Medulla oblongata (tissue), 1 donor: ENCODE measurements around the gene AFF4.
A peak's percentile ranks its signal among the peaks of the same experiment; 100 is the strongest.

Source experiments
- DNase-seq: peaks from one replicate; pipeline ENCODE4 v3.0.0-alpha.2; 2015; ENCODE audit errors: extremely low spot score

Gene AFF4

DNA sequence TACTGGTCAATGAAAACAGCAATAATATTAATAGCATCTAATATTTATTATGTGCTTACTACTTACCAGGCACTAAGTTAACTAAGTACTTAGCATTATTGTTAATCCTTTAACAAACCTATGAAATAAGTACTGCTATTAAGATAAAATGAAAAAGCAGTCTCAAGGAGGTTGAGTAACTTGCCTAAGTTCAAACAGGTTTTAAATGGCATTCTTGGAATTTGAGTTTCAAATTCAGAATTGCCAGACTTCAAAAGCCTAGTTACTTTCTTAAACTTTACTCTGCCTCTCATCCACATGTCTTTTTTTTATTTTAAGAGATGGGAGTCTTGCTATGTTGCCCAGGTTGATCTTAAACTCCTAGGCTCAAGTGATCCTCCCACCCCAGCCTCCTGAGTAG lies 73.9 kb downstream of the AFF4 start:
- no peak for DNase-seq

DNA sequence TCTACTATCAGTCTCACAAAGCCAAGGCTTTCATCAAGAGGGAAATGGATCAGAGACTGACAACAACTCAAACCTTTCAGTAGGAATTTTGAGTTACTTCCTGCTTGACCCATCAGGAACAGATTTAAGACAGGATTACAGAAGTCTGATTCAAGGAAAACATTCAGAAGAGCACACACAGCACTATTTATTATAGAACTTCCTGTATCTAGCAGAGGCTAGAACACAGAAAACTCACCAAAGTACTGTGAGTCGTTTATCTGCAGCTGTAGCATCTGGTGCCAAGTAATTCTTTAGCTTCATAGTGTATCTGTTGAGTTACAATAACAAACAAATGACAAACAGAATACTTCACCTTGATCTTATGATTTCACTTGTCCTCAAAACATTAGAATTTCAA lies 76.2 kb downstream of the AFF4 start:
- DNase-seq: peak; percentile 27

DNA sequence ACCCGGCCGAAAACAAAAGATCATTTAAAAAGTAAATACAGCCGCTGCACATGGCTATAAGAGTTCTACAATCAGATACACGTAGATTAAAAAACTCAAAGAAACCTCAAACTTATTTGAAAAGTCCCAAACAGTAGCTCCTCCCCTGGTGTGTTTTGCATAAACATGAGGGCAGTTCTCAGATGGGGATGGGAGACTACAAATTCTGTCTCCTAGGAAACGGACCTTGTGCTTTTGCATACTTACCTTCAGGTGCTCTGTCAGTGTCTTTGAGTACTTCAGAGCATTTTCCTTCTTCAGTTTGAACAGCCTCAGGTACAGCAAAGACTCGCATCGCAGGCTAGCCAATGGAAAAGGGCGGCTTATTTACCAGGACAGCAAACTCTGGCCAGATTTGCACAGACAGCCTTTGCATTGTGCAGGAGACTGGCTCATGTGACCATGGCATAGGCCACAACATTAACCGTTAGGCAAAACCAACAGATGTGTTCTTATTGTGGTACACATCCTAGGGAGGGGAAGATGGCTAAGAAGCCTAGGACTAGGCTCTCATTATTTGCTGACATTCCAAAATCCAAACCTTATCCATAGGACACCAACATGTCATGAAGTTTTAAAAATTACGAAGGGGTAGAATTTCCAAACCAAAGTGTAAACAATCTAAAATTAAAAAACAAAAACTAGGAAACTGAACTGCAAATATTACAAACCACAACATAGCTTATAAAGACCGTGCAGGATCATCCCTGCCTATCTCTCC lies 77.2 kb downstream of the AFF4 start:
- peak; percentile 38 for DNase-seq

DNA sequence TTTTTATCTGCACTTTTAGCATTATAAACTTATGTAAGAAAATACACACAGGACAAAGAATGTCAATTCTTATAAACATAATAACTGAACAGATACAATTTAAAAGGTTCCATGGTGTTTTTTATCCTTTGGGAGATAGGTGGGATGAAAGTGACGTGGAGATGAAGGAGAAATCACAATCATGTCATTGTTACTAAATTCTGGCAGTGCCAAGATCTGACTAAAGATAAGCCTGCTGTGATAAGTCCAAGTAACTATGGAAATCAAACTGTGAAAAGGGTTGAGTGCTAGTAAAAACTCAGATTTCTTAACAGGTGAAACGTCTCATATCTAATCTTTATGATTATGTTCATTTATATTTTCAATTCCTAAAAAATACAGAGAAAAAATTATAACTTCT lies 78.9 kb downstream of the AFF4 start:
- no peak for DNase-seq

DNA sequence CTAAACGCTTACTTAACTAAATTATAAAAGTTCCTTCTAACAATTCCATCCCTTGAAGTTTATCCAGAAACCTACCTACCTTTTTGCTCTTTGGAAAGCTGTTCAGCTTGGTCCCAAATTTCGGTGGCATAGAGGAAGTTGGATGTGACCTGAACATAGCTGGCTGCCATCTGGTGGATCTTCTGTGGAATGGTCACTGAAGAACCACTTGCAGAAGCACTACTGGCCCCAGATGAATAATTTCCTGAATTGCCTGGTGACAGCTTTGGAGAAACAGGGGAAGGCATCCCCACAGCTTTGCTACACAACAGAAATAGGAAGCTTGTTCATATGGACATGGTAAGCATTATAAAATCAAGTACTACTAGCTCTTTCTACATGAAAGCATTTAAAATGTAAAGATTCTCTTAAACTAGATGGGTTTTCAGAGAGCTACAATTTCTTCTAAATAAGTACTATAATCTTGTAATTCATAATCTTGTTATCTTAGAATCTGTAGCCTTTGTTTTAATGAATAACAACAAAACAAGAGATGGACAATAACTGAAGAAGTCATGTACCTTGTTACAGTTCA lies 80.1 kb downstream of the AFF4 start:
- DNase-seq: peak; percentile 91

DNA sequence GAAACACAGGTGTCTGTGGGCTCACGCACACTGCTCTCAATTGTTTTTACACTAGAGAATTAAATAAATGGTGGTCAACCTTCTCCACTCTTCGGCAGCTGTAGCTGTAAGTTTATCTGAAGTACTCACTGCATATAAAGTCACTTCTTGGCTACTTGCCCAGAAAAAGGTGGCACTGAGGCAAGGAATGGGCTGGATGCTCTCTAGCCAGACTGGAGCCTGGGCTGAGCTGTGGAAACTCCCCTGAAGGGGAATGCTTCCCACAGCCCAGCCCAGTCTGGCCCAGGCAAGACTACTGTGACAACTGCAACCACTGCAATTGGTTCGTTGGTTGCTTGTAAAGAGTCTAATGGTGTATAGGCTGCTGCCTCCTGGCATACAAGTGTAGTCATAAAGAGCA lies 85.5 kb downstream of the AFF4 start:
- peak; percentile 65 for DNase-seq

DNA sequence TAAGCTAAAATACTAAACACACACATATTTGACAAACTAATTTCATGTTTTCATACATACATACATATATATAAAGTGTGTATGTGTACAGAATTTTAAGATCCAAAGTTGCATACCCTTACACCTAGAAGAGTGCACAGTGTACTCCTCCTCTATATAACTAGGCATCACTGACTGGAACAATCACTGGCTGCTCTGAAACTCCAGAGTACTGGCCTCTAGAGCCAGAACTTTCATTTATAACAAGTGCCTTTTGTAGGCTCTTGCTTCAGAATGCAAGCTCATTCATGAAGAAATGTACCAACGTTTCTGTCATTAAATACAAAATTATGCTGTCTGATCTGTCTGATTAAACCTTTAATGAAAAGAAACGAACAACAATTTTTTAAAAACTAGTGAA lies 86.0 kb downstream of the AFF4 start:
- DNase-seq: peak; percentile 68

DNA sequence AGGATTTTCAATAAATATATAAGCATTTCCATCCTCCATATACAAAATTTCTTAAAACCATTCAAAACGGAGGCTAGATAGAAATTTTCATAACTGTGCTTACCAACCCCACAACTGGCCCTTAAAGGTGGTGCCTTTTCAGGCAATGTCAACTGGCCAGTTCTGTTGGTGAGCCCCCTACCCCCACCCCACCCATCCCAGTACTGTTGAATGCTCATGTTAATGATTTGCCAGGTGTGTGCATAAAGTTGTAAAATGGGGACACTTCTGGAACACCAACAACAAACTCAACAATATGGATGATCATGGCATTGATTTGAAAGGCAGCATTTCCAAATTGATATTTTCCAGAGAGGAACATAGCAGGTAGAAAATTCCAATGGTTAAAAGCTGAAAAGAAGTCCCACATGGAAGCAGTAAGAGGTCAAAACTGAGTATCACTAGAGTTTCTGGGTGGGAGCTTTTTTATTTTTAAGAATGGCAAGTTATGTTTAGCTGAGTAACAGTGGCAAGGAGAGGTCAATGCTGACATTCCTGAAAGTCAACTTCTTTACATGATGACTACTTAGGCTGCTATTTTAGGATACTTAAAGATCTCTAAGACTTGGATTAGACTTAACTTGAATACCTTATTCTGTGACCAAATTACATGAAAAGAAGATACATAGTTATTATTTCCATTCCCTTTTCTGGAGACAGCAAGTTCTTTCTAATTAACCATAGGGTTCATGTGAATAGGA lies 87.2 kb downstream of the AFF4 start:
- DNase-seq: no peak

DNA sequence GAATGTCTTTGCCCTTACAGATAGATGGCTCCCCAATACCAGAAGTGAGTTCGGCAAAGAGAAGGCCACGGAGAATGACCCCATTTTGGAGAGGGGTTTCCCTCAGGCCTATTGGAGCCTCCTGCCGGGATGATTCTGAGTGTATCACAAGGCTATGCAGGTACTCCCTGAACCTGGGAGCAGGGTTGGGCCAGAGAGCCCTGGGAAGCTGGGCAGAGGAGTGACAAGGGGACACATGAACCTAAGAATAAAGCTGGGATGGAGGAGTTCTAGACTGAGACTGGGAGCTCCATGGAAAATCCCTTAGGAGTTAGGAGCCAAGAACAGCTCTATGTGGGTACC lies 89.5 kb downstream of the AFF4 start:
- no peak for DNase-seq

DNA sequence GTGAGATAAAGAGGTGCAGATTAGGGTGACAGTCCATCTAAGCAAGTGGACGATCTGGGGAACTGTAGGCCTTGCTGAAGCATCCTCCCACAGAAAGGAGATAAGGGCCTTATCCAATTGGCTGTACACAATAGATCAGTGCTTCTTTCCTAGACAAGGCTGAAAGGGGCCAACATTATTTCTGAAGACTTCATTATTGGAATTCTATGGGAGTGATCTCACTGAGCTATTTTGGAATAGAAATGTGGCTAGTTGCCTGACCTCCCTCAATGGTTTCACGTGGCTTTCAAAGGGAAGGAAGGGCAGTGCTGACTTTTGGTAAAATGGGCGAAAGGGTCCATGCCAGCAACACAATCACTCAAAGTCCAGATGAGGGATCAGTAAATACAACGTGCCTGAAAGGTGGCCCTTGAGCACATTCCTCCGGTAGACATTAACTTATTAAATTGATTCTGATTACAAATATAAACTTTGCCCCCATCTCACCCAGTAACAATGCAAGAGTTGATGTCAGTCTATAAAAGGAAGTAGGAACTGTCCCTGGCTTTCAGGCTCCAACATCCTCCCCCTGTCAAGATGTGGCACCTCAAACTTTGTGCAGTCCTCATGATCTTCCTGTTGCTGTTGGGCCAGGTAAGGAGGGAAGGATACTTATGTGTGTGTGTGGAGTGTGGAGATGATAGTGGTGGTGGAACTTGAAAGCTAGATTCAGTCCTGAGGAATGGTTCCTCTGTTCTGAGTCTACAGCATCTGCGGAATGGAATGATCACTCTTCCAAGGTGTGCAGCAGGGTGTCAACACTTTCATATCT lies 90.1 kb downstream of the AFF4 start, which contains the start of gene LEAP2:
Gene LEAP2, plus strand, starts transcription at position 550 of the 811 bp plus-strand sequence. Its CDS starts 27 bp downstream, at position 577.
- no peak for DNase-seq

DNA sequence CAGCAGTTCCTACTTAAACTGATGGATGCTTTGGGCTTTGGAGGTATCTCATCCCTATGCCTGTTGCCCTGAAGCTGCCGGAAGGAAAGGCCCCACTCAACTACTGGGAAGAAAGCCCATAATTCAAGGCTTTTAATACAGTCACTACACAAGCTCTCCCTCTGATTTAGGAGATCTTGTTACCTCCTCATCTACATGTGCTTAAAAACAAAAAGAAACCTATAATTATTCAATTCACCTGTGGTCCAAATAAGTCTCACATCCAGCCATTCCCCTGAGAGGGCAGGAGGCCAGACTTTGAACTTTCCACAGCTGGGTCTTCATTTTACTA lies 90.7 kb downstream of the AFF4 start:
- DNase-seq: no peak

DNA sequence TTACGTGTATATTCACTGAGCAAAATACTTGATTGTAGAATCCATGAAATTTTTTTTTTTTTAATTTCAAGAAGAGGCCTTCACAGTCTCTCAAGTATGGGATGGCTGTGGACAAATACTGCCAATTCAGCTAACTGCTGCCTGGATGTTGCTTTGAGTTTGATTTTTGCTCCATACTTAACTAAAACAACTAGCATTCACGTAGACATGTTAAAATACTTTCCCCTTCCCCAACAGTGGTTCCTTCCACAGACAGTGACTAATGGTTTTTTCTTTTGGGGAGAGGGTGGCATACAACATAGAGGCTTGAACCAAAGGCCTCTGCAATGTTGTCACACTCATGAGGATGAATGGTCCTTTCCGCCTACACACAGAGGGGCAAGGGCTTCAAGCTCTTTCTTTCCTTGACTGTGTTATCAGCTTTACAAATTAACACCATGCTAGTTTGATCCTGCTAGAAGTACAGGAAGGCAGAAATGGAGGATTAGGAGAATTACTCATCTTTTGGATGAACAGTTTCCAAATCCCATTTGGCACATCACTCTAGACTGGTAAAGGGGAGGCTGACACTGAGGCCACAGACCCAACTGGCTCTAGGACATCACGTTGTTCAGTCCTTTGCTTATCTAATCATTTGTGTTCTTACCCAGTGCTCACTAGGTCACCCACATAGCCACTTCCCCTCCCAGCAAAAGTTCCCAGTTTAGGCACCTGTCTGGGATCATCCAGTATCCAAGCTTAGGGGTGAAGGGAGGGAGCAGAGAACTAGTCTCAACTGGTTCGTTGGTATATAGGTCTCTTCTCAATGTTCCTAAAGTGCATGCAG lies 91.8 kb downstream of the AFF4 start:
- DNase-seq: no peak

DNA sequence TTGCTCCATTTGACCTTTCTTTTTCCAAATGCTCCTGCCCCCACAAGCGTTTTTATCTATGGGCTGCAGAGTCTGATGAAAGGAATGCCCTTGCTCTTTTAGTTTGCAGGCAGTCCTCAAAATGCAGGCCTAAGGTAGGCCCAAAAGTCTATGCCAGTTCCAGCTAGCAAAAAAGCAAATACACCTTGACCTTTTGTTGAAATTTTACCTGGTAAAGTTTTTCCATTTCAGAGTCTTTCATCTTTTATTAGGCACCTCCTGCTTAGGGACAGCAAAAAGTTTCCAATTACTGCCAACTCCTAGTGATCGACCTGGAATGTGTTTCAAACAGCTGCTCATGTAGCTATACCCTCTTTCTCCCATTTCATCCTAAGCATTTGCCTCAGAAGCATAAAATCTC lies 92.6 kb downstream of the AFF4 start:
- no peak for DNase-seq

DNA sequence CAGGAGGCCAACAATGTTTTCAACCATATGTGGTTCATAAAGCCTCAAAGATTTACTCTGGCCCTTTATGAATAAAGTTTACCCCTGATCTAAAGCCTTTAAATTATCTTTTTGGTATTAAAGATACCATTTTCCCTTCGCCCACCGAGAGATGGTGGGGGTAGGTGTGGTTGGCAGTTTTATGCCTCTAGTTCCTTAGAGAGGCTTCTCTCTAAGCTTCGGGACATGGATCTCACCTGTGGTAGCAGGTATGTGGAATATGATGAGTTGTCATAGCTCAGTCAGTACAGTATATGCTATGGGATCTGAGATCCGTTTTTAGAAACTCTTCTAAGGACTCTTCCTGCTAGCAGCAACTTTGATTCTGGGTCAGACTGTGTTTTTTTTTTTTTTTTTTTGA lies 94.7 kb downstream of the AFF4 start:
- DNase-seq: no peak

DNA sequence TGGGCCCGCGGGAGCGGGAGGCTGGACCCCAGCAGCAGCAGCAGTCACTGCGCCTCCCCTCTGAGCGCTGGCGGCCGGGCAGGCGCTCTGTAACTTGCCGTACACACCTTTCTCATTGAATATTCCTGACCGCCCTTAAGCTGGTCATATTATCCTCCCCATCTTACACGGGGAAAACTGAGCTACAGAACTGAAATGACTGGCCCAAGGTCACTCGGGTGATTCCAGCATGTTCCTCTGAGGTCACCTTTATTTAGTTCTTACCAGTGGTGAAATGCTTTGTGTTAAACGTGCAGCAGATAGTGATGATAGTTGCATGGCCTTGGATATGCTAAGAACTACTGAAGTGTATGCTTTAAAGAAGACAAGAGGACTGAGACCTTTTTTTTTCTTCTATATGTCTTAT lies 96.4 kb downstream of the AFF4 start:
- DNase-seq: no peak

DNA sequence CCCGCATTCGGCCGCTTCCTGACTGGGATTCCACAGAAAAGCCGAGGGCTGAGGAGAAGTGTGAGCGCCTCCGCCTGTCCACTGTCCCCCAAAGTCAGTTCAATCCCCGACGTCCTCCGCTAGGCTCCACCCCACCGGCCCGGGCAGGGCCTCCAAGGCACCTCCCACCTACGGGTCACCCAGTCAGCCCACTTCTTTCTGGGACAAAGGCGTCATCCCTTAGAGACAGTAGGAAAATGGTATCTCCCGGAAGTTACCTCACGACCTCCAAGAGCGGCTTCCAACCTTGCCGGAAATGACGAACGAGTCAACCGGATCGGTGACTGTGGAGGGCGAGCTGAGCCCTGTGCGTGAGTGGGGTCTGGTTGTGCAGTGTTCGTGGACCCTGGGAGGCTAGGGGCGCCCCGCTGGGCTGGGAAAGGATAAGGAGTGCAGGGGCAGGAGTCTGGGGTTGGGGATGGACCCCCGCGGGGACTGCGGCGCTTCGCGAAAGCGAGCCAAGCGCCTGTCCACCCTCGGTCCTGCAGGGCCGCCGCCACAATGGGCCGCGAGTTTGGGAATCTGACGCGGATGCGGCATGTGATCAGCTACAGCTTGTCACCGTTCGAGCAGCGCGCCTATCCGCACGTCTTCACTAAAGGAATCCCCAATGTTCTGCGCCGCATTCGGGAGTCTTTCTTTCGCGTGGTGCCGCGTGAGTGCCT lies 96.9 kb downstream of the AFF4 start, which contains the start of the genes GDF9 and UQCRQ:
Gene GDF9, minus strand, starts transcription at position 128 of the 704 bp plus-strand sequence. CDS start 1,936 bp downstream, outside the sequence.
Gene UQCRQ, plus strand, starts transcription at position 301 of the 704 bp plus-strand sequence. Its CDS starts 240 bp downstream, at position 541.
- peak; percentile 100 for DNase-seq

DNA sequence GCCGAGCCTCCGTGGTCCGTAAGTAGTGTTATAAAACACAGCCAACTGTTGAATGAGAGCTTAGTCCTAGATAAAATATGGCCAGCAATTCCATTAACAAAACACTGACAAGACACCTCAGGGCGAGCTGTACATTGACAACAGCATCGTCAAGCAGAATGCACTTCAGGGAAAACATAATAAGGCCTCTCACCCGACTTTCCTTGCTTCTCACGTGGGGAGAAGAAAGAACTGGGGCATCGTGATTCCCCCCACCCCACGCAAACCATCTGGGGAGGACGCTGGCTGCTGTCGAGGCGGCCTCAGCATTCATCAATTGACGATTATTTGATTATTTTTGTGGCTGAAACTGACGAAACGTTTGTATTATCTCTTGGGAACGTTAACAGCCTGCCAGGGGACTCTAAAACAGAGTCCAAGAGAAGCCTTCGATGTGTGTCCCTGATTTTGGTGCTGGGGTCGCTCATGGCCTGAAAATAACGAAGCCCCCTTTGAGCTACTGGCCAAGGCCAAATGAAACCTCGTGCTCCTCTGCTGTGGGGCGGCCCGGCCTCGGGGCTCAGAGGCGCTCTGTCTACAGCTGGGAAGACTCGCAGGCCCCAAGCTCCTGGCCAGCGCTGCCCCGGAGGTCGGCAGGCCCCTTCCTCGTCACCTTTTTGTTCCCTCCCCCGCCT lies 97.6 kb downstream of the AFF4 start:
- peak; percentile 24 for DNase-seq

DNA sequence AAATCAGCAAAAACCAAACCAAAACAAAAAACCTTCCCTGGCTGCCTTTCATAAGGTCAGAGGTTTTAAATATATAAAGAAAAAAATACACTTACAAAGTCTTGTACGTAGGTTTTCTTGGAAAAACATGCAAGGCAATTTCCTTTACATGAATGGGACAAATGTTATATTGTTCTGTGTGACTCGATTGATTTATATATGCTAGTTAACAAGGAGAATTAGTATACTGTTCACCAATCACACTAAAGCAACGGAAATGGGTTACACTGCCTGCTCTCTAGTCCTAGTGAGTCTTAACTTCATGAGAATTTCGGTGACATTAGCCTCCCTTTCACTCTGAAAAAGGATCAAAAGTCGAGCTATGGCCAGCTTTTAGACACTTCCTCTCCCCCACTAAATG lies 102.7 kb downstream of the AFF4 start:
- DNase-seq: no peak

DNA sequence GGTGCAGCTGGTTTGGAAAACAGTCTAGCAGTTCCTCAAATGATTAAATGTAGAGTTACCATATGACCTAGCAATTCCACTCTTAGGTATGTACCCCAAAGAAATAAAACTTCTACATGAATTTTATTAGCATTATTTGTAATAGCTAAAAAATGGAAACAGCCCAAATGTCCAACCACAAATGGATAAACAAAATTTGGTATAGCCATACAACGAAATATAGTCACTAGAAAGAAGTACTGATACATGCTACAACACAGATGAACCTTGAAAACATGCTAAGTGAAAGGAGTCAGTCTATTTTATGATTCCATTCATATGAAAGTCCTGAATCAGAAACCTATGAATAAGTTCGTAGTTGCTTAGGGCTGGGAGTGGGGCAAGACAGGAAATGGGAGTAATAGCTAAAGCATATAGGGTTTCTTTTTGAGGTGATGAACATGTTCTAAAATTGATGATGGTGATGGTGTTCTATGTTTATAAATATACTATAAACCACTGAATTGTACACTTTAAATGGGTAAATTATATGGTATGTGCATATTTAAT lies 103.5 kb downstream of the AFF4 start:
- DNase-seq: no peak

DNA sequence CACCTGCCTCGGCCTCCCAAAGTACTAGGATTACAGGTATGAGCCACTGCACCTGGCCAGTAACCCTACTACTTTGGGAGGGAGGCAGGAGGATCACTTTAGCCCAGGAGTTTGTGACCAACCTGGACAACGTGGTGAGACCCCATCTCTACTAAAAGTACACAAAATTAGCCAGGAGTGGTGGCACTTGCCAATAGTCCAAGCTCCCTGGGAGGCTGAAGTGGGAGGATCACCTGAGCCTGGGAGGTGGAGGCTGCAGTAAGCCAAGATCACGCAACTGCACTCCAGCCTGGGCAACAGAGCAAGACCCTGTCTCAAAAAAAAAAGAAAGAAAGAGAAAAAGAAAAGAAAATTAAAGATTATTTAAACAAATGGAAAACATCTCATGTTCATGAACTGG lies 107.4 kb downstream of the AFF4 start:
- no peak for DNase-seq
